K562 (cell line): ENCODE results near the gene ADAMTSL3. TPM values are rescaled to one million over a fixed set of nuclear protein-coding genes. Genes with fewer than 3 reads are reported as not detected.

Source experiments
- ZBTB2 ChIP-seq: fragments of 450-650 bp; IDR thresholded peaks from 2 replicates; pipeline ENCODE4 v1.6.1; 2016; ENCODE audit warnings: antibody characterized with exemption
- ZNF407 ChIP-seq: fragments of 450-650 bp; IDR thresholded peaks from 2 replicates; pipeline ENCODE4 v1.6.1; 2016; ENCODE audit warnings: low read depth
- polyA plus RNA-seq, 8 experiments: library from polyadenylated mRNA; depleted of rRNA in 4 of 8; stranded (reverse) in 5 of 8; unstranded in 3 of 8; fragments of >200 nt; fragmentation: Nextera tagmentation in 2 of 8; fragmentation: Illumina TruSeq in 1 of 8; extraction: Ambion mirVana in 2 of 8; extraction: Trizol in 1 of 8; gene quantifications; 2 replicates each; pipeline versions ENCODE4 v1.2.1 to v1.2.3, GENCODE V29; 2011 to 2014; ENCODE audit warnings: inconsistent platforms in 1 of 8, missing spikeins in 1 of 8
- total RNA-seq, 7 experiments: library from RNA; depleted of rRNA in 6 of 7; stranded (reverse); fragments of >200 nt in 6 of 7; fragmentation: Illumina TruSeq in 2 of 7; extraction: Trizol in 2 of 7; gene quantifications; 2 replicates each; pipeline versions ENCODE4 v1.2.1 to v1.2.3, GENCODE V29; 2011 to 2021; ENCODE audit warnings: low replicate concordance in 1 of 7

The ADAMTSL3 gene
- total and polyA plus RNA-seq, 9 of the 15 experiments (the other 6 are each of a cell fraction or from before 2014, with no cell fraction given) = 0.01 to 0.18 (median 0.07) TPM; not detected in 3

GRCh38 chr15:83904107-83905040, 250.5 kb downstream of the ADAMTSL3 start (continued):
- TF ChIP-seq ZBTB2 = no peak
- TF ChIP-seq ZNF407 = no peak
